ENCODE measurements around the gene XPC.

Gene XPC

GRCh38 chr3:14222900-14223594 lies 44.6 kb upstream of the XPC start:
- TF ChIP-seq SUZ12 (IDR thresholded peaks at IDR 0.05) (no peak), NFRKB (IDR thresholded peaks at IDR 0.05) (no peak), ARNT (IDR thresholded peaks at IDR 0.05) (no peak), FOXK2 (IDR thresholded peaks at IDR 0.05) (no peak), HDGF (IDR thresholded peaks at IDR 0.05; ENCODE audit: borderline replicate concordance) (no peak), FOXM1 (IDR thresholded peaks at IDR 0.05; ENCODE audit: borderline replicate concordance) (no peak), LEF1 (IDR thresholded peaks at IDR 0.05; ENCODE audit: borderline replicate concordance) (no peak), SP1 (IDR thresholded peaks at IDR 0.05) (no peak), ELF4 (IDR thresholded peaks at IDR 0.05) (no peak), ZNF384 (IDR thresholded peaks at IDR 0.05) (no peak), BHLHE40 (IDR thresholded peaks at IDR 0.05; ENCODE audit: borderline replicate concordance) (no peak), L3MBTL2 (conservative IDR thresholded peaks at IDR 0.05) (no peak), CTBP1 (IDR thresholded peaks at IDR 0.05; ENCODE audit: borderline replicate concordance) (no peak)
- TF ChIP-seq, protein P1, sequence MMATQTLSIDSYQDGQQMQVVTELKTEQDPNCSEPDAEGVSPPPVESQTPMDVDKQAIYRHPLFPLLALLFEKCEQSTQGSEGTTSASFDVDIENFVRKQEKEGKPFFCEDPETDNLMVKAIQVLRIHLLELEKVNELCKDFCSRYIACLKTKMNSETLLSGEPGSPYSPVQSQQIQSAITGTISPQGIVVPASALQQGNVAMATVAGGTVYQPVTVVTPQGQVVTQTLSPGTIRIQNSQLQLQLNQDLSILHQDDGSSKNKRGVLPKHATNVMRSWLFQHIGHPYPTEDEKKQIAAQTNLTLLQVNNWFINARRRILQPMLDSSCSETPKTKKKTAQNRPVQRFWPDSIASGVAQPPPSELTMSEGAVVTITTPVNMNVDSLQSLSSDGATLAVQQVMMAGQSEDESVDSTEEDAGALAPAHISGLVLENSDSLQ (IDR thresholded peaks at IDR 0.05) = no peak

DNA sequence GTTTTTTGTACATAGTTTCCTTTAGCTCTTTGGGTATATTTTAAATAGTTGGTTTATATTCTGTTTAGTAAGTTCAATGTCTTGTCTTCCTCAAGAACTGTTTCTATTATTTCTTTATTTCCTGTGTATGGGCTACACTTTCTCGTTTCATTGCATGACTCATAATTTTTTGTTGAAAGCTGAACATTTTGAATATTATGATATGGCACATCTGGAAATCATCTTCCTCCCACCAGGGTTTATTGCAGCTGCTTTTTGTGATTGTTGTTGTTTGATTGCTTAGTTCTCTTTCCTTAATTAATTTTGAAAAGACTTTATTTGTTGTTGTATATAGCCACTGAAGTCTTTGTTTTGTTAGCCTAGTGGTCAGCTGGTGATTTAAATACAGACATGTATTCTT lies 44.1 kb upstream of the XPC start:
- no peak for DNase-seq (ENCODE audit: extremely low spot score)
- TF ChIP-seq, protein P1 (IDR thresholded peaks at IDR 0.05) = no peak
- no peak for TF ChIP-seq ELF4 (IDR thresholded peaks at IDR 0.05)
- TF ChIP-seq LEF1 (IDR thresholded peaks at IDR 0.05; ENCODE audit: borderline replicate concordance) = no peak
- no peak for TF ChIP-seq TARDBP (IDR thresholded peaks at IDR 0.05)
- no peak for TF ChIP-seq HDGF (IDR thresholded peaks at IDR 0.05; ENCODE audit: borderline replicate concordance)
- TF ChIP-seq BHLHE40 (IDR thresholded peaks at IDR 0.05; ENCODE audit: borderline replicate concordance) = no peak
- TF ChIP-seq ARNT (IDR thresholded peaks at IDR 0.05) = no peak
- no peak for TF ChIP-seq FOXK2 (IDR thresholded peaks at IDR 0.05)
- TF ChIP-seq SUZ12 (IDR thresholded peaks at IDR 0.05) = no peak
- TF ChIP-seq CTBP1 (IDR thresholded peaks at IDR 0.05; ENCODE audit: borderline replicate concordance) = no peak
- TF ChIP-seq SP1 (IDR thresholded peaks at IDR 0.05) = no peak
- TF ChIP-seq L3MBTL2 (conservative IDR thresholded peaks at IDR 0.05) = no peak
- TF ChIP-seq ZNF384 (IDR thresholded peaks at IDR 0.05) = no peak
- no peak for TF ChIP-seq FOXA1 (IDR thresholded peaks at IDR 0.05)
- TF ChIP-seq FOXM1 (IDR thresholded peaks at IDR 0.05; ENCODE audit: borderline replicate concordance) = no peak
- no peak for TF ChIP-seq NFRKB (IDR thresholded peaks at IDR 0.05)
- ChIA-PET CTCF (no interaction called here), POLR2A (no interaction called here)

More at GRCh38 chr3:14222900-14223594, 44.6 kb upstream of the XPC start:
- DNase-seq (ENCODE audit: extremely low spot score) = no peak
- ChIA-PET CTCF (interaction anchor here (1.2 kb wide), 1 partner anchor 20 kb away, joined by 3 read pairs; no protein-coding TSS in a partner anchor), POLR2A (no interaction called here)

DNA sequence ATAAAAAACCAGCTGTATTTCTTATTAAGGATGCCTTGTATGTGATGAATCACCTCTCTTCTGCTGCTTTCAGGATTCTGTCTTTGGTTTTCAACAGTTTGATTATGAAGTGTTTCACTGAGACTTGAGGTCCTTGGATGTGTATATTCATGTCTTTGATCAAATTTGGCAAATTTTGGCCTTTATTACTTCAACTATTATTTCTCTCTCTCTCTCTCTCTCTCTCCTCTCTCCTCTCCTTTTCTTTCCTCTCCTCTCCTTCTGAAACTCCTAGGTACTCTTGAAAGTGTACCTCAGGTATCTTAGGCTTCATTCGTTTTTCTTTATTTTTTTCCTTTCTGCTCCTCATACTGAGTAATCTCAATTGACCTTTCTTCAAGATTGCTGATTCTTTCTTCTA lies 43.5 kb upstream of the XPC start:
- CTCF ChIA-PET = no interaction called here
- DNase-seq (ENCODE audit: extremely low spot score) = no peak
- POLR2A ChIA-PET = no interaction called here
- no peak for TF ChIP-seq L3MBTL2 (conservative IDR thresholded peaks at IDR 0.05)
- no peak for TF ChIP-seq SP1 (IDR thresholded peaks at IDR 0.05)
- TF ChIP-seq BHLHE40 (IDR thresholded peaks at IDR 0.05; ENCODE audit: borderline replicate concordance) = no peak
- TF ChIP-seq ELF4 (IDR thresholded peaks at IDR 0.05) = no peak
- TF ChIP-seq, protein P1 (IDR thresholded peaks at IDR 0.05) = no peak
- no peak for TF ChIP-seq FOXA1 (IDR thresholded peaks at IDR 0.05)
- no peak for TF ChIP-seq FOXM1 (IDR thresholded peaks at IDR 0.05; ENCODE audit: borderline replicate concordance)
- no peak for TF ChIP-seq ZNF384 (IDR thresholded peaks at IDR 0.05)
- no peak for TF ChIP-seq HDGF (IDR thresholded peaks at IDR 0.05; ENCODE audit: borderline replicate concordance)
- TF ChIP-seq NFRKB (IDR thresholded peaks at IDR 0.05) = no peak
- no peak for TF ChIP-seq CTBP1 (IDR thresholded peaks at IDR 0.05; ENCODE audit: borderline replicate concordance)
- no peak for TF ChIP-seq FOXK2 (IDR thresholded peaks at IDR 0.05)
- no peak for TF ChIP-seq LEF1 (IDR thresholded peaks at IDR 0.05; ENCODE audit: borderline replicate concordance)
- no peak for TF ChIP-seq ARNT (IDR thresholded peaks at IDR 0.05)
- no peak for TF ChIP-seq SUZ12 (IDR thresholded peaks at IDR 0.05)

DNA sequence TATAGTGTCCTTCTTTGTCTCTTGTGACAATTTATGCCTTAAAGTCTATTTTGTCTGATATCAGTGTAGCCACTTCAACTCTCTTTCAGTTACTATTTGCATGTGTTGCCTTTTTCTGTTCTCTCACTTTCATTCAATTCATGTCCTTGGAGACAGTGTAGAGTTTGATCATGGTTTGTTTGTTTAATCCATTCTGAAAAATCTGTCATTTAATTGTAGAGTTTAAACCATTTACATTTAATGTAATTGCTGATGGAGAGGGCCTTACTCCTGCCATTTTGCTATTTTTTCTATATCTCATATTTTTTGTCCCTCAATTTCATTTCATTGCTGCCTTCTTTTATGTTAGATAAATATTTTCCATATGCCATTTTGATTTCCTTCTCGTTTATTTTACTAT lies 42.5 kb upstream of the XPC start:
- CTCF ChIA-PET = no interaction called here
- no peak for TF ChIP-seq HDGF (IDR thresholded peaks at IDR 0.05; ENCODE audit: borderline replicate concordance)
- POLR2A ChIA-PET = no interaction called here
- DNase-seq (ENCODE audit: extremely low spot score) = no peak

GRCh38 chr3:14218355-14218754 lies 40.0 kb upstream of the XPC start:
- POLR2A ChIA-PET = no interaction called here
- no peak for TF ChIP-seq HDGF (IDR thresholded peaks at IDR 0.05; ENCODE audit: borderline replicate concordance)
- TF ChIP-seq ZNF384 (IDR thresholded peaks at IDR 0.05) = no peak
- no peak for TF ChIP-seq SP1 (IDR thresholded peaks at IDR 0.05)
- TF ChIP-seq, protein P1 (IDR thresholded peaks at IDR 0.05) = no peak
- TF ChIP-seq FOXK2 (IDR thresholded peaks at IDR 0.05) = no peak
- TF ChIP-seq NFRKB (IDR thresholded peaks at IDR 0.05) = no peak
- TF ChIP-seq CTBP1 (IDR thresholded peaks at IDR 0.05; ENCODE audit: borderline replicate concordance) = no peak
- TF ChIP-seq SUZ12 (IDR thresholded peaks at IDR 0.05) = no peak
- TF ChIP-seq L3MBTL2 (conservative IDR thresholded peaks at IDR 0.05) = no peak
- no peak for TF ChIP-seq TARDBP (IDR thresholded peaks at IDR 0.05)
- no peak for DNase-seq (ENCODE audit: extremely low spot score)
- CTCF ChIA-PET = no interaction called here

All from HEK293T (cell line).